ENCODE results near the gene ST6GALNAC6. TPM values are rescaled to one million over a fixed set of nuclear protein-coding genes. Genes with fewer than 3 reads are reported as not detected.

ST6GALNAC6 gene
- total and polyA plus RNA-seq, 7 experiments from 2014 or later: 28.3 to 125 (median 86.9) TPM

DNA sequence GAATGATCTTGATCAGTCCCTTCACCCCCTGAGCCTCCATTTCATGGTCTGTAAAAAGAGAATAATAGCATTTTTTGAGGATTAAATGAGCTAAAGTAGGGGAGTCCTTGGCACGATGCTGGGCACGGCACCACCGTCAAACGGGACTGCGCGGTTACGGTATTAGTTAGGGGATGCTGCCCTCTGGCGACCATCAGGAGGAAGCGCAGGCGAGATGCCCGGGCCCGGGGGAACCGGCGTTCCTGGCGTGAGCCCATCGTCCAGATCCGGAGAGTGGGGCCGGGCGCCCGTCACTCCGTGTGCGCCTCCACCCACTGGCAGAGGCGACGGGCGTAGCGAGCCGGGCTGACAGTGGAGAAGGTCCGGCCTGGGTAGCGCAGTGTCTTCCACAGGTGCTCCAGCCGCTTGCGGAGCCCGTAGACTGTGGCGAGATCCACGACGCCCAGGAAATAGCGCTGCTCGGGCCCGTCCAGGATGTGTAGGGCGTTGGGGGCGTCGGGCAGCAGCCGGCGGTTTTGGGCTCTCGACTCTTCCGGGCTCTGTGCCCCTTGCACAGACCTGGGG is 22.2 kb upstream of the ST6GALNAC6 start:
- Mint-ChIP-seq H3K36me3 (no peaks in the 10 kb centered on the region), H3K9me3 (peaks cover 0 to 8% (median 0%) of the 10 kb centered on the region in 11 donors), H3K4me1 (peaks cover 20 to 40% (median 30%) of the 10 kb centered on the region in 7 donors), H3K27ac (peak overlapping the region in 4 of 9 donors; percentile 6 to 57 (median 18)), H3K27me3 (peaks cover 0 to 32% (median 0%) of the 10 kb centered on the region in 5 donors), H3K4me3 (peak overlapping the region in 7 of 10 donors; percentile 6 to 63 (median 58))
- Histone ChIP-seq H3K27ac (ENCODE audit: low read depth, low read length) (no peak overlapping the region), H3K4me1 (ENCODE audit: control insufficient read depth in 2 of 2, insufficient read depth in 2 of 2, low read length in 2 of 2) (peaks cover 14 to 30% of the 10 kb centered on the region in 2 donors), H3K9me3 (ENCODE audit: control insufficient read depth in 2 of 3, low read length in 3 of 3) (no peaks in the 10 kb centered on the region), H3K27me3 (ENCODE audit: control insufficient read depth in 2 of 2, insufficient read depth in 2 of 2, low read length in 2 of 2) (no peaks in the 10 kb centered on the region), H3K4me3 (ENCODE audit: low read length) (no peak overlapping the region), H3K36me3 (ENCODE audit: control insufficient read depth in 2 of 3, insufficient read depth in 3 of 3, low read length in 3 of 3) (peaks cover 0 to 1% (median 0%) of the 10 kb centered on the region in 3 experiments)
- DNase-seq: peak; percentile 58 to 82 (median 72)
- intact Hi-C loops (cut with micrococcal nuclease): loop anchor here (1.0 to 2.0 kb wide), 10 partner anchors 51 to 981 kb away; partner anchors contain the start of genes TOR2A (in 2 of the 2) and CDK9 (in 1 of the 2)
- ATAC-seq: peak; percentile 60
- ChIA-PET POLR2A (interaction anchor here (0.6 to 3.1 kb wide), 9 partner anchors 9 to 428 kb away, joined by 3 to 13 read pairs (median 5); partner anchors contain the start of genes AK1, DPM2 and PIP5KL1), CTCF (interaction anchor here (0.5 to 4.8 kb wide), 35 partner anchors 8 to 1130 kb away, joined by 3 to 36 read pairs (median 3); partner anchors contain the start of genes CDK9, ST6GALNAC6 and TOR2A)

GRCh38 chr9:127920794-127921193 is 21.4 kb upstream of the ST6GALNAC6 start:
- H3K4me1 Mint-ChIP-seq: peaks cover 23 to 47% (median 34%) of the 10 kb centered on the region in 7 donors
- H3K4me3 ChIP-seq (ENCODE audit: low read length): no peak overlapping the region

GRCh38 chr9:127919253-127919815 is 19.9 kb upstream of the ST6GALNAC6 start:
- Histone ChIP-seq H3K27me3 (ENCODE audit: control insufficient read depth in 2 of 2, insufficient read depth in 2 of 2, low read length in 2 of 2) (no peaks in the 10 kb centered on the region), H3K4me3 (ENCODE audit: low read length) (no peak overlapping the region), H3K9me3 (ENCODE audit: control insufficient read depth in 2 of 3, low read length in 3 of 3) (no peaks in the 10 kb centered on the region), H3K4me1 (ENCODE audit: control insufficient read depth in 2 of 2, insufficient read depth in 2 of 2, low read length in 2 of 2) (peaks cover 29 to 41% of the 10 kb centered on the region in 2 donors), H3K27ac (ENCODE audit: low read depth, low read length) (no peak overlapping the region), H3K36me3 (ENCODE audit: control insufficient read depth in 2 of 3, insufficient read depth in 3 of 3, low read length in 3 of 3) (peaks cover 0 to 8% (median 0%) of the 10 kb centered on the region in 3 experiments)
- no peak for DNase-seq
- Mint-ChIP-seq H3K4me1 (peaks cover 31 to 56% (median 46%) of the 10 kb centered on the region in 7 donors), H3K9me3 (no peaks in the 10 kb centered on the region), H3K36me3 (no peaks in the 10 kb centered on the region), H3K27me3 (peaks cover 0 to 13% (median 0%) of the 10 kb centered on the region in 5 donors), H3K27ac (peak overlapping the region in 4 of 9 donors; percentile 34 to 89 (median 78)), H3K4me3 (peak overlapping the region in 5 of 10 donors; percentile 5 to 87 (median 25))
- ChIA-PET POLR2A (interaction anchor here (1.0 to 2.0 kb wide), 3 partner anchors 15 to 148 kb away, joined by 3 to 12 read pairs (median 4); partner anchors contain the start of gene SH2D3C), CTCF (interaction anchor here (0.9 to 4.8 kb wide), 5 partner anchors 50 to 330 kb away, joined by 3 to 36 read pairs (median 18); partner anchors contain the start of genes FPGS and TOR2A)
- intact Hi-C loops (cut with micrococcal nuclease): loop anchor here (5.0 kb wide), 3 partner anchors 37 to 352 kb away; partner anchors contain the start of gene STXBP1 (in 1 of the 2)
- ATAC-seq: no peak

More at GRCh38 chr9:127920794-127921193, 21.4 kb upstream of the ST6GALNAC6 start:
- H3K9me3 ChIP-seq (ENCODE audit: control insufficient read depth in 2 of 3, low read length in 3 of 3): no peaks in the 10 kb centered on the region
- Mint-ChIP-seq H3K4me3 (peak overlapping the region in 1 of 10 donors; percentile 8), H3K27ac (peak overlapping the region in 3 of 9 donors; percentile 22 to 77 (median 52)), H3K36me3 (no peaks in the 10 kb centered on the region), H3K9me3 (peaks cover 0 to 3% (median 0%) of the 10 kb centered on the region in 11 donors), H3K27me3 (peaks cover 0 to 25% (median 0%) of the 10 kb centered on the region in 5 donors)
- intact Hi-C loops (cut with micrococcal nuclease): loop anchor here (1.0 to 2.0 kb wide), 10 partner anchors 50 to 980 kb away; partner anchors contain the start of genes TOR2A (in 2 of the 2) and CDK9 (in 1 of the 2)
- no peak for ATAC-seq
- peaks cover 18 to 29% of the 10 kb centered on the region in 2 donors for H3K4me1 ChIP-seq (ENCODE audit: control insufficient read depth in 2 of 2, insufficient read depth in 2 of 2, low read length in 2 of 2)
- CTCF ChIA-PET: interaction anchor here (0.6 to 4.8 kb wide), 33 partner anchors 8 to 706 kb away, joined by 3 to 36 read pairs (median 3); partner anchors contain the start of genes CDK9, FPGS, ST6GALNAC6 and TOR2A
- DNase-seq: no peak
- H3K27ac ChIP-seq (ENCODE audit: low read depth, low read length): no peak overlapping the region
- H3K36me3 ChIP-seq (ENCODE audit: control insufficient read depth in 2 of 3, insufficient read depth in 3 of 3, low read length in 3 of 3): peaks cover 0 to 3% (median 0%) of the 10 kb centered on the region in 3 experiments
- POLR2A ChIA-PET: interaction anchor here (0.6 to 3.1 kb wide), 9 partner anchors 9 to 427 kb away, joined by 3 to 13 read pairs (median 5); partner anchors contain the start of genes AK1, DPM2 and PIP5KL1
- H3K27me3 ChIP-seq (ENCODE audit: control insufficient read depth in 2 of 2, insufficient read depth in 2 of 2, low read length in 2 of 2): no peaks in the 10 kb centered on the region

GRCh38 chr9:127918183-127919107 is 19.0 kb upstream of the ST6GALNAC6 start:
- Histone ChIP-seq H3K36me3 (ENCODE audit: control insufficient read depth in 2 of 3, insufficient read depth in 3 of 3, low read length in 3 of 3) (peaks cover 0 to 12% (median 0%) of the 10 kb centered on the region in 3 experiments), H3K27me3 (ENCODE audit: control insufficient read depth in 2 of 2, insufficient read depth in 2 of 2, low read length in 2 of 2) (no peaks in the 10 kb centered on the region), H3K4me3 (ENCODE audit: low read length) (no peak overlapping the region), H3K9me3 (ENCODE audit: control insufficient read depth in 2 of 3, low read length in 3 of 3) (no peaks in the 10 kb centered on the region), H3K4me1 (ENCODE audit: control insufficient read depth in 2 of 2, insufficient read depth in 2 of 2, low read length in 2 of 2) (peaks cover 29 to 41% of the 10 kb centered on the region in 2 donors), H3K27ac (ENCODE audit: low read depth, low read length) (peak overlapping the region; percentile 34)
- Mint-ChIP-seq H3K9me3 (no peaks in the 10 kb centered on the region), H3K27ac (peak overlapping the region in 6 of 9 donors; percentile 34 to 89 (median 72)), H3K4me3 (peak overlapping the region; percentile 1 to 88 (median 55)), H3K27me3 (peaks cover 0 to 8% (median 0%) of the 10 kb centered on the region in 5 donors), H3K36me3 (peaks cover 0 to 6% (median 0%) of the 10 kb centered on the region in 5 donors), H3K4me1 (peaks cover 31 to 60% (median 46%) of the 10 kb centered on the region in 7 donors)
- ChIA-PET CTCF (interaction anchor here (0.7 to 4.8 kb wide), 5 partner anchors 48 to 330 kb away, joined by 3 to 36 read pairs (median 7); partner anchors contain the start of gene TOR2A), POLR2A (interaction anchor here (0.6 to 4.9 kb wide), 8 partner anchors 8 to 183 kb away, joined by 3 to 81 read pairs (median 4); no protein-coding TSS in a partner anchor)
- DNase-seq (no peak), ATAC-seq (no peak)
- intact Hi-C loops (cut with micrococcal nuclease): loop anchor here (5.0 kb wide), 3 partner anchors 36 to 351 kb away; partner anchors contain the start of gene STXBP1 (in 1 of the 2)

DNA sequence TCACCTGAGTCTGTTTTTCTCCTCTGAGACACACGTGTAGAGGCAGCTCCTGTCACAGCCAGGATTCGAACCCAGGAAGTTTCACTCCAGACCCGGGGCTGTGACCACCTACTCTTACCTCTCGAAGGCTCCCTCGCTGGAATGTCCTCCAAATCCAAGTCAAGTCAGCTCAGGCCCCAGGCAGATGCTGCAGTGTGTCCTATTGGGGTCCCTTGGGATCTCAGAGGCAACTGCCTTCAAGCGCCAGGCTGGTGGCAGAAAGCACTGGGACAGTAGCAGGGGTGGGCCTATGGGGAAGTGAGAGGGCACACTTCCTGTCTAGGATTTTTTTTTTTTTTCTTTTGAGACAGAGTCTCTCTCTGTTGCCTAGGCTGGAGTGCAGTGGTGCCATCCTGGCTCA is 18.2 kb upstream of the ST6GALNAC6 start:
- POLR2A ChIA-PET: interaction anchor here (0.6 to 4.9 kb wide), 16 partner anchors 9 to 183 kb away, joined by 3 to 81 read pairs (median 3); partner anchors contain the start of genes CDK9 and TOR2A
- Mint-ChIP-seq H3K9me3 (no peaks in the 10 kb centered on the region), H3K4me1 (peaks cover 31 to 65% (median 51%) of the 10 kb centered on the region in 7 donors), H3K4me3 (peak overlapping the region in 9 of 10 donors; percentile 57 to 88 (median 80)), H3K27ac (peak overlapping the region in 8 of 9 donors; percentile 8 to 89 (median 62)), H3K27me3 (peaks cover 0 to 4% (median 0%) of the 10 kb centered on the region in 5 donors), H3K36me3 (peaks cover 0 to 11% (median 0%) of the 10 kb centered on the region in 5 donors)
- Histone ChIP-seq H3K4me1 (ENCODE audit: control insufficient read depth in 2 of 2, insufficient read depth in 2 of 2, low read length in 2 of 2) (peaks cover 29 to 41% of the 10 kb centered on the region in 2 donors), H3K27ac (ENCODE audit: low read depth, low read length) (peak overlapping the region; percentile 56), H3K36me3 (ENCODE audit: control insufficient read depth in 2 of 3, insufficient read depth in 3 of 3, low read length in 3 of 3) (peaks cover 0 to 18% (median 0%) of the 10 kb centered on the region in 3 experiments), H3K4me3 (ENCODE audit: low read length) (peak overlapping the region; percentile 55), H3K9me3 (ENCODE audit: control insufficient read depth in 2 of 3, low read length in 3 of 3) (no peaks in the 10 kb centered on the region), H3K27me3 (ENCODE audit: control insufficient read depth in 2 of 2, insufficient read depth in 2 of 2, low read length in 2 of 2) (no peaks in the 10 kb centered on the region)
- DNase-seq (no peak), ATAC-seq (no peak)
- CTCF ChIA-PET: interaction anchor here (0.7 to 2.5 kb wide), 4 partner anchors 11 to 183 kb away, joined by 3 to 12 read pairs (median 6); partner anchors contain the start of gene TOR2A
- intact Hi-C loops (cut with micrococcal nuclease): loop anchor here (1.0 to 5.0 kb wide), 15 partner anchors 11 to 693 kb away; partner anchors contain the start of genes FPGS (in 2 of the 2), STXBP1 (in 2 of the 2), PIP5KL1 (in 1 of the 2) and ST6GALNAC6 (in 1 of the 2)

Measured in naive thymus-derived CD4-positive, alpha-beta T cell (primary cell).